ENCODE data around the gene NEK4. TPM values are rescaled to one million over a fixed set of nuclear protein-coding genes. Genes with fewer than 3 reads are reported as not detected.
A peak's percentile ranks its signal among the peaks of the same experiment; 100 is the strongest.

The NEK4 gene
- total and polyA plus RNA-seq, 2 of the 13 experiments (the other 11 are each of a cell fraction or from before 2014, with no cell fraction given): 16.5 to 38.0 TPM

DNA sequence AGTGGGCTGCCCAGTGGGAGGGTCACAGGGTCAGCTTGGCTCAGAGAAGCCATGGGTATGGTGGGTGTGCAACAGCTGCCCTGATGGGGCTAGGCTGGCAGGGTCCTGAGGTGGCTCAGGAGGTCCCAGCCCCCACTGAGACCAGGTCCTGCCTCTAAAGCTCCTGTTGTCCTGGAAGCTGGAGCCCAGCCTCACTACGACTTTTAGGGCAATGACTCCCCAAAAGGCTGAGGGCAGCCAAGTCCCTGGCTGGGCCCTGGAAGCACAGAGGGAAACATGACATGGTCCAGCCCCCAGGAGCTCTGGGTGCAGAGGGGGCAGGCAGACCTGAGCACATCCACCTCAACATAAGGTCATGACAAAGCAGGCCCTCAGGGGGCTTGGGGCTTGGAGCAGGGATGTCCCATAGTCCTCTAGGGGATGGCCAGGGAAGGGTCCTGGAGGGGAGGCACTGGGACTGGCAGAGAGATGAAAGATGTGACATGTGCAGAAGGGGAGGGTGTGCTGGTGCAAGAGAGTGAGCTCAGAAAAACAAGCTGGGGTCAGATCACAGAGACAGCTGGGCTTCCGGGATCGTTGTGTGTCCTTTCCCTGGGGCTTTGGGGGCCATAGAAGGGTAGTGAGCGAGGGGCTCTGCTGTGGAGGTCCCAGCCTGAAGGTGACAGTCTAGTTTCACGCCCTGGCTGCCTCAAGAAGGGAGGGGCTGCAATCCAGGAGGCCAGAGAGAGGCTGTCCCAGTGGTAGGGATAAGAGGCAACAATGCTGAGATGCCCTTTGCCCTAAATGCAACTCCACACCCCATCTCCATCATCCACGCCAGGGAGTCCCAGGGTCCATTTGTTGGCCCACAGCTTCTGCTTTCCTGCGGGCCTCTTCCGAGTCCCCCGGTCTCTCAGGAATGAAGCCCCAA is 23.2 kb upstream of the NEK4 start (continued):
- TF ChIP-seq, protein P1, sequence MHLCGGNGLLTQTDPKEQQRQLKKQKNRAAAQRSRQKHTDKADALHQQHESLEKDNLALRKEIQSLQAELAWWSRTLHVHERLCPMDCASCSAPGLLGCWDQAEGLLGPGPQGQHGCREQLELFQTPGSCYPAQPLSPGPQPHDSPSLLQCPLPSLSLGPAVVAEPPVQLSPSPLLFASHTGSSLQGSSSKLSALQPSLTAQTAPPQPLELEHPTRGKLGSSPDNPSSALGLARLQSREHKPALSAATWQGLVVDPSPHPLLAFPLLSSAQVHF (CRISPR knock-in tag; IDR thresholded peaks at IDR 0.05): no peak
- TF ChIP-seq MTA3 (CRISPR knock-in tag; IDR thresholded peaks at IDR 0.05): no peak
- peak; percentile 5 for TF ChIP-seq IKZF4 (CRISPR knock-in tag; IDR thresholded peaks at IDR 0.05; ENCODE audit: borderline replicate concordance, low read depth, not compliant biosample characterization)
- TF ChIP-seq ZNF788 (CRISPR knock-in tag; IDR thresholded peaks at IDR 0.05; ENCODE audit: borderline replicate concordance): no peak
- TF ChIP-seq MBD4 (IDR thresholded peaks at IDR 0.05; ENCODE audit: borderline replicate concordance, low read length): no peak
- TF ChIP-seq NFE2 (CRISPR knock-in tag; IDR thresholded peaks at IDR 0.05): no peak
- TF ChIP-seq HMGA1 (CRISPR knock-in tag; conservative IDR thresholded peaks at IDR 0.05): no peak
- TF ChIP-seq, protein P2, sequence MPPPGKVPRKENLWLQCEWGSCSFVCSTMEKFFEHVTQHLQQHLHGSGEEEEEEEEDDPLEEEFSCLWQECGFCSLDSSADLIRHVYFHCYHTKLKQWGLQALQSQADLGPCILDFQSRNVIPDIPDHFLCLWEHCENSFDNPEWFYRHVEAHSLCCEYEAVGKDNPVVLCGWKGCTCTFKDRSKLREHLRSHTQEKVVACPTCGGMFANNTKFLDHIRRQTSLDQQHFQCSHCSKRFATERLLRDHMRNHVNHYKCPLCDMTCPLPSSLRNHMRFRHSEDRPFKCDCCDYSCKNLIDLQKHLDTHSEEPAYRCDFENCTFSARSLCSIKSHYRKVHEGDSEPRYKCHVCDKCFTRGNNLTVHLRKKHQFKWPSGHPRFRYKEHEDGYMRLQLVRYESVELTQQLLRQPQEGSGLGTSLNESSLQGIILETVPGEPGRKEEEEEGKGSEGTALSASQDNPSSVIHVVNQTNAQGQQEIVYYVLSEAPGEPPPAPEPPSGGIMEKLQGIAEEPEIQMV (CRISPR knock-in tag; IDR thresholded peaks at IDR 0.05; ENCODE audit: low read depth): no peak
- TF ChIP-seq, protein P3, sequence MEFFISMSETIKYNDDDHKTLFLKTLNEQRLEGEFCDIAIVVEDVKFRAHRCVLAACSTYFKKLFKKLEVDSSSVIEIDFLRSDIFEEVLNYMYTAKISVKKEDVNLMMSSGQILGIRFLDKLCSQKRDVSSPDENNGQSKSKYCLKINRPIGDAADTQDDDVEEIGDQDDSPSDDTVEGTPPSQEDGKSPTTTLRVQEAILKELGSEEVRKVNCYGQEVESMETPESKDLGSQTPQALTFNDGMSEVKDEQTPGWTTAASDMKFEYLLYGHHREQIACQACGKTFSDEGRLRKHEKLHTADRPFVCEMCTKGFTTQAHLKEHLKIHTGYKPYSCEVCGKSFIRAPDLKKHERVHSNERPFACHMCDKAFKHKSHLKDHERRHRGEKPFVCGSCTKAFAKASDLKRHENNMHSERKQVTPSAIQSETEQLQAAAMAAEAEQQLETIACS (CRISPR knock-in tag; IDR thresholded peaks at IDR 0.05): no peak
- TF ChIP-seq ZNF138 (CRISPR knock-in tag; IDR thresholded peaks at IDR 0.05; ENCODE audit: low read depth): no peak
- TF ChIP-seq NFATC3 (CRISPR knock-in tag; IDR thresholded peaks at IDR 0.05): no peak
- TF ChIP-seq BRD4 (CRISPR knock-in tag; IDR thresholded peaks at IDR 0.05): no peak
- no peak for TF ChIP-seq RORA (CRISPR knock-in tag; IDR thresholded peaks at IDR 0.05)
- TF ChIP-seq FOSL2 (CRISPR knock-in tag; IDR thresholded peaks at IDR 0.05): no peak
- no peak for TF ChIP-seq LCORL (IDR thresholded peaks at IDR 0.05)
- peak; percentile 16; the same call in 1 of the 2 replicates for TF ChIP-seq LCORL (CRISPR knock-in tag; IDR thresholded peaks at IDR 0.05)
- TF ChIP-seq GPN1 (CRISPR knock-in tag; IDR thresholded peaks at IDR 0.05; ENCODE audit: borderline replicate concordance): no peak
- TF ChIP-seq, protein P4, sequence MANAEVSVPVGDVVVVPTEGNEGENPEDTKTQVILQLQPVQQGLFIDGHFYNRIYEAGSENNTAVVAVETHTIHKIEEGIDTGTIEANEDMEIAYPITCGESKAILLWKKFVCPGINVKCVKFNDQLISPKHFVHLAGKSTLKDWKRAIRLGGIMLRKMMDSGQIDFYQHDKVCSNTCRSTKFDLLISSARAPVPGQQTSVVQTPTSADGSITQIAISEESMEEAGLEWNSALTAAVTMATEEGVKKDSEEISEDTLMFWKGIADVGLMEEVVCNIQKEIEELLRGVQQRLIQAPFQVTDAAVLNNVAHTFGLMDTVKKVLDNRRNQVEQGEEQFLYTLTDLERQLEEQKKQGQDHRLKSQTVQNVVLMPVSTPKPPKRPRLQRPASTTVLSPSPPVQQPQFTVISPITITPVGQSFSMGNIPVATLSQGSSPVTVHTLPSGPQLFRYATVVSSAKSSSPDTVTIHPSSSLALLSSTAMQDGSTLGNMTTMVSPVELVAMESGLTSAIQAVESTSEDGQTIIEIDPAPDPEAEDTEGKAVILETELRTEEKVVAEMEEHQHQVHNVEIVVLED (CRISPR knock-in tag; IDR thresholded peaks at IDR 0.05; ENCODE audit: borderline replicate concordance): no peak
- TF ChIP-seq ZNF224 (CRISPR knock-in tag; IDR thresholded peaks at IDR 0.05): peak; percentile 85; the same call in 1 of the 2 replicates
- no peak for TF ChIP-seq STAG1 (CRISPR knock-in tag; IDR thresholded peaks at IDR 0.05)
- no peak for TF ChIP-seq EP300 (IDR thresholded peaks at IDR 0.05; ENCODE audit: low read depth in 2 of 2, low read length in 2 of 2)
- TF ChIP-seq EP300 (CRISPR knock-in tag; IDR thresholded peaks at IDR 0.05; ENCODE audit: borderline replicate concordance): no peak; the same call in 1 of the 2 replicates
- TF ChIP-seq ZNF713 (CRISPR knock-in tag; IDR thresholded peaks at IDR 0.05): no peak
- TF ChIP-seq MBNL3 (CRISPR knock-in tag; conservative IDR thresholded peaks at IDR 0.05): no peak
- TF ChIP-seq SIN3B (IDR thresholded peaks at IDR 0.05; ENCODE audit: low read length): no peak
- TF ChIP-seq, protein P5, sequence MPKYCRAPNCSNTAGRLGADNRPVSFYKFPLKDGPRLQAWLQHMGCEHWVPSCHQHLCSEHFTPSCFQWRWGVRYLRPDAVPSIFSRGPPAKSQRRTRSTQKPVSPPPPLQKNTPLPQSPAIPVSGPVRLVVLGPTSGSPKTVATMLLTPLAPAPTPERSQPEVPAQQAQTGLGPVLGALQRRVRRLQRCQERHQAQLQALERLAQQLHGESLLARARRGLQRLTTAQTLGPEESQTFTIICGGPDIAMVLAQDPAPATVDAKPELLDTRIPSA (CRISPR knock-in tag; IDR thresholded peaks at IDR 0.05; ENCODE audit: borderline replicate concordance): no peak

All from HepG2 (cell line).